Gastroesophageal sphincter (tissue), 4 donors: ENCODE results near the gene ABCE1. TPM values are rescaled to one million over a fixed set of nuclear protein-coding genes. Genes with fewer than 3 reads are reported as not detected.
"Not testable (repeated sequence)": the region's sequence is repeated elsewhere in the genome, so short reads cannot be mapped to it uniquely, and the experiment has no call there.

Experiments
- ATAC-seq: fragments of 150-250 bp; one replicate; pipeline ENCODE4 v1.9.1; 2016; ENCODE audit warnings: mild to moderate bottlenecking, moderate library complexity
- H3K27ac ChIP-seq, 4 donors: fragments of 200-600 bp; sonication (generic) in 3 of 4; 1 replicate in 3 of 4; 2 replicates in 1 of 4; pipeline ENCODE4 v1.5.1; 2016 to 2019
- H3K27me3 ChIP-seq: fragments of 200-600 bp; sonication (generic); one replicate; pipeline ENCODE4 v1.5.1; 2019
- H3K36me3 ChIP-seq, 2 donors: fragments of 200-600 bp; sonication (generic); one replicate each; pipeline ENCODE4 v1.5.1; 2019; ENCODE audit warnings: control low read depth in 1 of 2
- H3K4me1 ChIP-seq, 3 donors: fragments of 200-600 bp; sonication (generic); 1 replicate in 2 of 3; 2 replicates in 1 of 3; pipeline ENCODE4 v1.5.1; 2016 to 2019; ENCODE audit warnings: control low read depth in 2 of 3
- H3K4me3 ChIP-seq, 2 donors: fragments of 200-600 bp; sonication (generic); one replicate each; pipeline ENCODE4 v1.5.1; 2019; ENCODE audit warnings: mild to moderate bottlenecking in 1 of 2, moderate library complexity in 1 of 2
- H3K9me3 ChIP-seq, 3 donors: fragments of 200-600 bp; sonication (generic); one replicate each; pipeline ENCODE4 v1.5.1; 2017 to 2019; ENCODE audit warnings: control low read depth in 2 of 3
- CTCF ChIP-seq, 4 experiments: fragments of 200-600 bp in 2 of 4; fragments of 450-650 bp in 2 of 4; sonication (generic) in 1 of 4; IDR thresholded peaks; one replicate each; pipeline ENCODE4 v1.5.1; 2017 to 2019; ENCODE audit warnings: antibody characterized with exemption in 4 of 4, mild to moderate bottlenecking in 2 of 4, moderate library complexity in 2 of 4
- EP300 ChIP-seq: sonication (generic); formaldehyde crosslinking; IDR thresholded peaks from one replicate; pipeline ENCODE4 v1.6.1; 2017; ENCODE audit warnings: antibody characterized with exemption, mild to moderate bottlenecking
- POLR2A ChIP-seq, 2 donors: fragments of 450-650 bp; IDR thresholded peaks; one replicate each; pipeline ENCODE4 v1.6.1; 2017; ENCODE audit warnings: antibody characterized with exemption in 2 of 2, mild to moderate bottlenecking in 2 of 2, moderate library complexity in 1 of 2
- POLR2AphosphoS5 ChIP-seq: sonication (generic); formaldehyde crosslinking; IDR thresholded peaks from one replicate; pipeline ENCODE4 v1.6.1; 2017; ENCODE audit warnings: antibody characterized with exemption
- WGBS, 2 donors: methylation state at CpG; one replicate each; pipeline ENCODE4 v1.1.5; 2018; ENCODE audit warnings: low coverage in 1 of 2; 5-methylcytosine and 5-hydroxymethylcytosine counted together
- total RNA-seq, 4 donors: library from RNA; depleted of rRNA; stranded (reverse); fragments of >200 nt; gene quantifications; one replicate each; pipeline ENCODE4 v1.1.0, GENCODE V29; 2016

ABCE1 gene
- total RNA-seq, 4 donors from 2014 or later: 32.4 to 74.9 (median 43.7) TPM

GRCh38 chr4:145132511-145133098 is 34.5 kb downstream of the ABCE1 start:
- H3K36me3 ChIP-seq: peaks cover 0 to 37% of the 10 kb centered on the region in 2 donors
- no peak overlapping the region for H3K4me3 ChIP-seq
- no peaks in the 10 kb centered on the region for H3K9me3 ChIP-seq
- H3K4me1 ChIP-seq: peaks cover 0 to 11% (median 0%) of the 10 kb centered on the region in 3 donors
- no peaks in the 10 kb centered on the region for H3K27me3 ChIP-seq
- 41 to 53% methylated on average over 4 to 5 of the region's 5 CpGs for WGBS, 2 donors
- H3K27ac ChIP-seq: no peak overlapping the region
- ATAC-seq: no peak
- TF ChIP-seq POLR2A (IDR thresholded peaks at IDR 0.05) (no peak), CTCF (IDR thresholded peaks at IDR 0.05) (no peak), POLR2AphosphoS5 (no peak), EP300 (no peak)

DNA sequence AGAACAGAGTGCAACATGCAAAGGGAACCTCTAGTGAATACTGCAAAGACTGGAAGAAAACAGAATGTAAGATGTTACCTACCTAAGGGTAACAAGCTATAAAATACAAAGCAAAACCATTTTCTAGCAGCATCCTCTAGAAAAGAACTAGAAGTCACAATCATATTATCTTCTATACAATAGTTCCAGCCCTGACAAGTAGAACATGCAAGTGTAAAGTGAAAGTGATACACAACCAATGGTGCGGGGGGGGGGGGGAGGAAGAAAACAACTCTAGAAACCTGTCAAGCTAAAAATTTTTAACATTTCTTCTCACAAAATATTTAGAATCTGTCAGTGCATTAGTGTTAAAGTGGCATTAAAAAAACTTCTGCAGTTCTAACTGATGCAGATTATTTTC is 38.1 kb downstream of the ABCE1 start:
- H3K4me3 ChIP-seq, H3K27ac ChIP-seq, H3K27me3 ChIP-seq, H3K9me3 ChIP-seq, ATAC-seq: not testable (repeated sequence)
- H3K4me1 ChIP-seq: peaks cover 0 to 11% (median 0%) of the 10 kb centered on the region in 3 donors
- WGBS, 2 donors: 63% methylated on average over 1 of the region's 1 CpG; no CpG with 5 or more reads in 1 of the 2 donors
- H3K36me3 ChIP-seq: peaks cover 3 to 45% of the 10 kb centered on the region in 2 donors

DNA sequence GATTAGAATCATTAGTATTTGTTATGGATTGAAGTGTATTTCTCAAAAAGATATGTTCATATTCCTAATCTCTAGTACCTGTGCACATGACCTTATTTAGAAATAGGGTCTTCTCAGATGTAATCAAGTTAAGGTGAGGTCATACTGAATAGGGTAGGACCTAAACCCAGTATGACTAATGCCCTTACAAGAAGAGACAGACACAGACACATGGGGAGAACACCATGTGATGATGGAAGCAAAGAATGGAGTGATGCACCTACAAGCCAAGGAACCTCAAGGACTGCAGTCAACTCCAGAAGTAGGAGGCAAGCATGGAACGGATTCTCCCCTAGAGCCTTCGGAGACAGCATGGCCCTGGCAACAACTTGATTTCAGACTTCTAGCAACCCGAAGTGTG is 50.9 kb downstream of the ABCE1 start:
- H3K27ac ChIP-seq: no peak overlapping the region
- TF ChIP-seq EP300 (no peak), POLR2AphosphoS5 (no peak), POLR2A (IDR thresholded peaks at IDR 0.05) (no peak), CTCF (IDR thresholded peaks at IDR 0.05) (no peak)
- peaks cover 0 to 10% (median 0%) of the 10 kb centered on the region in 3 donors for H3K4me1 ChIP-seq
- no peaks in the 10 kb centered on the region for H3K27me3 ChIP-seq
- ATAC-seq: no peak
- no peak overlapping the region for H3K4me3 ChIP-seq
- 86 to 96% methylated on average over 3 of the region's 3 CpGs for WGBS, 2 donors
- H3K9me3 ChIP-seq: no peaks in the 10 kb centered on the region
- H3K36me3 ChIP-seq: peaks cover 11 to 94% of the 10 kb centered on the region in 2 donors

DNA sequence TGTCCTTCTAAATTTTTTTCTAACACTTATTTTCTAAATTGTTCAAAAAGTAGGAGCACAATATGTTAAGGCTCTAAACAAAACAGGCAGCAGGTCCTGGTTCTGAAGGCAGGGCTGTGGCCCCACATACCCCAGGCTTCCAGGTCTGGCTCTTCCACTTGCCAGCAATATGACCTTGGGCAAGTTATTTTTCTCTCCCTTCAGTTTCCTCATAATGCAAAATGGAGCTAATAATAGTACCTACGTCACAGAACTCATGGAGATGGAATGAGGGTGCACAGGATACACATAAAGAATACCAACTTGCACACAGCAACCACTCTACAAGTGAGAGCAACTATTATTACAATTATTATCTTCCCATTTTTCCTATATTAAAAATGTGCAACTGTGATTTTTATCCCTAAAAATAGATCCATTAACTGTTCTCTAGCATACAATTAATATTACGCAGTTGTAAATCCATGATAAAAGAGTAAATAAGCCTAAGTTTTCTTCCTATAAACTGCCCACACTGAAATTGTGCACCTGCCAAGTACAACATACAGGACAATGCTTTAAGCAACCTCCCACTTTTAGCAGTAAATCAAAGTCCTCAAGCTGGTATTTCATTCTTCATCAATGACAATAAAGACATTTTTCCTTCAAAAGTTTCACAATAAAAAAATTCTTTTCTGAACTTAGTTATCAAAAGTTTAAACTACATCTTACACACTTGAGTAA is 55.2 kb downstream of the ABCE1 start:
- peak overlapping the region in 1 of 4 donors; percentile 28 for H3K27ac ChIP-seq
- ATAC-seq: no peak
- TF ChIP-seq CTCF (IDR thresholded peaks at IDR 0.05): no peak
- TF ChIP-seq POLR2AphosphoS5: no peak
- TF ChIP-seq EP300: no peak
- TF ChIP-seq POLR2A (IDR thresholded peaks at IDR 0.05): no peak
- H3K27me3 ChIP-seq: no peaks in the 10 kb centered on the region
- H3K4me3 ChIP-seq: no peak overlapping the region
- WGBS, 2 donors: 66 to 72% methylated on average over 2 of the region's 2 CpGs
- H3K36me3 ChIP-seq: peaks cover 0 to 80% of the 10 kb centered on the region in 2 donors
- peaks cover 0 to 16% (median 0%) of the 10 kb centered on the region in 3 donors for H3K4me1 ChIP-seq
- no peaks in the 10 kb centered on the region for H3K9me3 ChIP-seq

DNA sequence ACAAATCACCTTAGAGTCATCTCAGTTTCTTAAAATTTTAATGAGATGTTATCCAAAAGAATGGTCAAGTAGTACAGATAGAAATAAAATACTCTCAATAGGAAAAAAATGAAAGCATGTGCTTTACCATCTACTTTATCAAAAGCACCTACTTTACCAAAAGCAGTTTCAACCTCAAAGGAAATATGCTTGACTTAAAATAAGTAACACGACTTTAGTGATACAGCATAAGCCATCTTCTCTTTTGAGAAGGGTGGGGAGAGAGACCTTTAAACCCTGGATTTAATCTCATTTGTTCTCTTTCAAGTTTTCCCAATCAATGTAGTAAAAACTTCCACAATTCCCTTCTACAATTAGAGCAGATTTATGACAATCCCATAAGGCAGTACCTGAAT is 55.8 kb downstream of the ABCE1 start:
- Histone ChIP-seq H3K4me1 (peaks cover 0 to 16% (median 0%) of the 10 kb centered on the region in 3 donors), H3K36me3 (peaks cover 0 to 75% of the 10 kb centered on the region in 2 donors), H3K27ac (no peak overlapping the region), H3K27me3 (no peaks in the 10 kb centered on the region), H3K9me3 (no peaks in the 10 kb centered on the region), H3K4me3 (no peak overlapping the region)
- TF ChIP-seq POLR2A (IDR thresholded peaks at IDR 0.05) (no peak), CTCF (IDR thresholded peaks at IDR 0.05) (no peak), EP300 (no peak), POLR2AphosphoS5 (no peak)
- ATAC-seq: no peak
- 33 to 45% methylated on average over 1 of the region's 1 CpG for whole genome bisulfite sequencing, 2 donors
